Esophagus squamous epithelium (tissue), 5 donors: ENCODE results near the gene TRIM27. TPM values are rescaled to one million over a fixed set of nuclear protein-coding genes. Genes with fewer than 3 reads are reported as not detected.
"Not testable (repeated sequence)": the region's sequence is repeated elsewhere in the genome, so short reads cannot be mapped to it uniquely, and the experiment has no call there.

ENCODE experiments used
- DNase-seq: peaks from one replicate; lab custom pipeline; 2025; lab: John Stamatoyannopoulos, UW
- H3K27ac ChIP-seq, 4 donors: fragments of 200-600 bp; sonication (generic); one replicate each; pipeline ENCODE4 v1.5.1; 2016 to 2019; ENCODE audit warnings: mild to moderate bottlenecking in 1 of 4
- H3K27me3 ChIP-seq, 4 donors: fragments of 200-600 bp; sonication (generic); 1 replicate in 3 of 4; 2 replicates in 1 of 4; pipeline versions ENCODE4 v1.5.1 to v1.6.0; 2017 to 2021; ENCODE audit warnings: antibody characterized with exemption in 1 of 4
- H3K36me3 ChIP-seq, 3 donors: fragments of 200-600 bp; sonication (generic); one replicate each; pipeline ENCODE4 v1.5.1; 2016 to 2019
- H3K4me1 ChIP-seq, 3 donors: fragments of 200-600 bp; sonication (generic); one replicate each; pipeline ENCODE4 v1.5.1; 2017 to 2019
- H3K4me3 ChIP-seq, 4 donors: fragments of 200-600 bp; sonication (generic); 1 replicate in 3 of 4; 2 replicates in 1 of 4; pipeline ENCODE4 v1.5.1; 2016 to 2019; ENCODE audit warnings: mild to moderate bottlenecking in 2 of 4, moderate library complexity in 1 of 4
- H3K9me3 ChIP-seq, 3 donors: fragments of 200-600 bp; sonication (generic); one replicate each; pipeline ENCODE4 v1.5.1; 2016 to 2019
- POLR2A ChIP-seq, 4 donors: fragments of 450-650 bp; IDR thresholded peaks; one replicate each; pipeline ENCODE4 v1.6.1; 2017; ENCODE audit warnings: antibody characterized with exemption in 4 of 4, mild to moderate bottlenecking in 4 of 4, moderate library complexity in 3 of 4
- WGBS, 2 donors: methylation state at CpG; one replicate each; pipeline ENCODE4 v1.1.5; 2018; 5-methylcytosine and 5-hydroxymethylcytosine counted together
- intact Hi-C: fragments of 100-400 bp; cut with DNase I; formaldehyde crosslinking; loops from one replicate; pipeline ENCODE4 v1.15.0; 2022
- total RNA-seq, 4 donors: library from RNA; depleted of rRNA; stranded (reverse); fragments of >200 nt; gene quantifications; one replicate each; pipeline ENCODE4 v1.1.0, GENCODE V29; 2016
- TF ChIP-seq, protein P1 (sequence below), 6 experiments: fragments of 450-650 bp in 4 of 6; fragments of 200-600 bp in 2 of 6; sonication (generic) in 2 of 6; IDR thresholded peaks; one replicate each; pipeline ENCODE4 v1.5.1; 2016 to 2019; ENCODE audit warnings: antibody characterized with exemption in 6 of 6, mild to moderate bottlenecking in 4 of 6, moderate library complexity in 4 of 6
- donor health status: DM: yes; HTN: yes; CAD: no.

TRIM27 gene
- total RNA-seq, 4 donors from 2014 or later, result 25.0 to 51.9 (median 30.9) TPM

DNA sequence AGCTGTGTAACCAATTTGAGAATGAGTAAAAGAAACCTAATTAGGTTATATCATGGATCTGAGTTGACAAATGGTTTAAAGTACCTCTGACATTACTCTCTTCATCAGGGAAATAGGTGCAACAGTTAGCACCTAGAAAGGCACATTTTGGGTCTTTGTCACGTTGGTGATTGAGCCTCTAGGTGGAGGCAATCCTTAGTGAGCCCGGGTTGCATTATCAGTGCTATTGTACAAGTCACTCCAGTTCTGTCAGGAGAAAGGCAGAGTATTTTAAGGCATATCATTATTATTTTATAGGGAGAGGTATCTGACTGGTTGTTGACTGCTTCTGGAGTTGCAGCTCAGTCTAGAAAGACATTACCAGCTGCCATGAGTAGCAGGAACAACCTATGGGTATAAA lies 54.9 kb downstream of the TRIM27 start:
- H3K9me3 ChIP-seq, result no peaks in the 10 kb centered on the region
- WGBS, 2 donors, result 72 to 73% methylated on average over 2 of the region's 2 CpGs
- H3K4me3 ChIP-seq, result no peak overlapping the region
- DNase-seq, result no peak
- no peak overlapping the region for H3K27ac ChIP-seq
- no peaks in the 10 kb centered on the region for H3K36me3 ChIP-seq
- no peak for TF ChIP-seq POLR2A (IDR thresholded peaks at IDR 0.05)
- TF ChIP-seq, protein P1, sequence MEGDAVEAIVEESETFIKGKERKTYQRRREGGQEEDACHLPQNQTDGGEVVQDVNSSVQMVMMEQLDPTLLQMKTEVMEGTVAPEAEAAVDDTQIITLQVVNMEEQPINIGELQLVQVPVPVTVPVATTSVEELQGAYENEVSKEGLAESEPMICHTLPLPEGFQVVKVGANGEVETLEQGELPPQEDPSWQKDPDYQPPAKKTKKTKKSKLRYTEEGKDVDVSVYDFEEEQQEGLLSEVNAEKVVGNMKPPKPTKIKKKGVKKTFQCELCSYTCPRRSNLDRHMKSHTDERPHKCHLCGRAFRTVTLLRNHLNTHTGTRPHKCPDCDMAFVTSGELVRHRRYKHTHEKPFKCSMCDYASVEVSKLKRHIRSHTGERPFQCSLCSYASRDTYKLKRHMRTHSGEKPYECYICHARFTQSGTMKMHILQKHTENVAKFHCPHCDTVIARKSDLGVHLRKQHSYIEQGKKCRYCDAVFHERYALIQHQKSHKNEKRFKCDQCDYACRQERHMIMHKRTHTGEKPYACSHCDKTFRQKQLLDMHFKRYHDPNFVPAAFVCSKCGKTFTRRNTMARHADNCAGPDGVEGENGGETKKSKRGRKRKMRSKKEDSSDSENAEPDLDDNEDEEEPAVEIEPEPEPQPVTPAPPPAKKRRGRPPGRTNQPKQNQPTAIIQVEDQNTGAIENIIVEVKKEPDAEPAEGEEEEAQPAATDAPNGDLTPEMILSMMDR (IDR thresholded peaks at IDR 0.05), result no peak
- peaks cover 0 to 3% (median 0%) of the 10 kb centered on the region in 4 donors for H3K27me3 ChIP-seq
- intact Hi-C loops, result no loop called here
- peaks cover 0 to 19% (median 6%) of the 10 kb centered on the region in 3 donors for H3K4me1 ChIP-seq

- intact Hi-C loops, result no loop called here
- H3K27ac ChIP-seq, result peak overlapping the region; percentile 81 to 93 (median 89)
- no peak for TF ChIP-seq POLR2A (IDR thresholded peaks at IDR 0.05)
- TF ChIP-seq, protein P1 (IDR thresholded peaks at IDR 0.05), result no peak
- no peak for DNase-seq
- H3K4me1 ChIP-seq, result peaks cover 0 to 26% (median 6%) of the 10 kb centered on the region in 3 donors
- H3K9me3 ChIP-seq, result no peaks in the 10 kb centered on the region
- no peaks in the 10 kb centered on the region for H3K27me3 ChIP-seq
- WGBS, 2 donors, result 14 to 40% methylated on average over 5 of the region's 5 CpGs
- no peaks in the 10 kb centered on the region for H3K36me3 ChIP-seq
- peak overlapping the region; percentile 58 to 86 (median 66) for H3K4me3 ChIP-seq
These were observed 56.7 kb downstream of the TRIM27 start for GRCh38 chr6:28867086-28867409.

DNA sequence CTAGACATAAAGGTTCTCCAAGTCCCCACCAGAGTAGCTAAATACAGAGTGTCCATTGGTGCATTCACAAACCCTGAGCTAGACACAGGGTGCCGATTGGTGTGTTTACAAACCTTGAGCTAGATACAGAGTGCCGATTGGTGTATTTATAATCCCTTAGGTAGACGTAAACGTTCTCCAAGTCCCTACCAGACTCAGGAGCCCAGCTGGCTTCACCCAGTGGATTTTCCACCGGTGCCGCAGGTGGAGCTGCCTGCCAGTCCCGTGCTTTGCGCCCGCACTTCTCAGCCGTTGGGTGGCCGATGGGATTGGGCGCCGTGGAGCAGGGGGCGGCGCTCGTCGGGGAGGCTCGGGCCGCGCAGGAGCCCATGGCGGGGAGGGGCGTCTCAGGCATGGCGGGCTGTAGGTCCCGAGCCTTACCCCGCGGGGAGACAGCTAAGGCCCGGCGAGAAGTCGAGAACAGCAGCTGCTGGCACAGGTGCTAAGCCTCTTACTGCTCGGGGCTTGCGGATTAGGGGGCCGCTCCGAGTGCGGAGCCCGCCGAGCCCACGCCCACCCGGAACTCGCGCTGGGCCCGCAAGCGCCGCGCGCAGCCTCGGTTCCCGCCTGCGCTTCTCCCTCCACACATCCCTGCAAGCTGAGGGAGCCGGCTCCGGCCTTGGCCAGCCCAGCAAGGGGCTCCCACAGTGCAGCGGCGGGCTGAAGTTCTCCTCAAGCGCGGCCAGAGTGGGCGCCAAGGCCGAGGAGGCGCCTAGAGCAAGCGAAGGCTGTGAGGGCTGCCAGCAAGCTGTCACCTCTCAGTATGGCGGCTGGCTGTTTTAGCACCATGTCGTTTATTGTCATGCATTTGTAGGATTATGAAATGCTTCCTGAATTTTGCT lies 57.3 kb downstream of the TRIM27 start:
- DNase-seq, intact Hi-C loops, H3K27me3 ChIP-seq, H3K36me3 ChIP-seq, H3K9me3 ChIP-seq: not testable (repeated sequence)
- 0% methylated on average over 4 to 5 of the region's 60 CpGs for WGBS, 2 donors
- Histone ChIP-seq H3K4me3 (peak overlapping the region; percentile 58 to 86 (median 66)), H3K27ac (peak overlapping the region; percentile 81 to 93 (median 89)), H3K4me1 (peaks cover 0 to 26% (median 6%) of the 10 kb centered on the region in 3 donors)
- TF ChIP-seq, protein P1 (IDR thresholded peaks at IDR 0.05), result peak in 1 of 6 experiments; percentile 7
- peak in 1 of 4 donors; percentile 47 for TF ChIP-seq POLR2A (IDR thresholded peaks at IDR 0.05)

- intact Hi-C loops, result no loop called here
- Histone ChIP-seq H3K36me3 (no peaks in the 10 kb centered on the region), H3K27ac (peak overlapping the region in 1 of 4 donors; percentile 91), H3K27me3 (peaks cover 0 to 8% (median 0%) of the 10 kb centered on the region in 4 donors), H3K4me1 (peaks cover 0 to 26% (median 6%) of the 10 kb centered on the region in 3 donors), H3K9me3 (no peaks in the 10 kb centered on the region), H3K4me3 (peak overlapping the region in 3 of 4 donors; percentile 61 to 86 (median 70))
- no peak for TF ChIP-seq POLR2A (IDR thresholded peaks at IDR 0.05)
- TF ChIP-seq, protein P1 (IDR thresholded peaks at IDR 0.05), result peak in 1 of 6 experiments; percentile 12
- DNase-seq, result no peak
- 74 to 86% methylated on average over 24 of the region's 25 CpGs for WGBS, 2 donors
These were observed 58.2 kb downstream of the TRIM27 start for GRCh38 chr6:28865401-28866204.
